Calu3 (cell line): ENCODE results near the gene VTI1B. TPM values are rescaled to one million over a fixed set of nuclear protein-coding genes. Genes with fewer than 3 reads are reported as not detected.
"Not testable (repeated sequence)": the region's sequence is repeated elsewhere in the genome, so short reads cannot be mapped to it uniquely, and the experiment has no call there.

Experiments
- BruUV-seq: library from RNA; stranded (reverse); fragments of 400-500 nt; replicated peaks from 2 replicates; lab custom pipeline; 2021; lab: Mats Ljungman, UMichigan
- CTCF ChIA-PET: fragments of 300-600 bp; sonication (Branson Sonifier 250); formaldehyde crosslinking; loops from one replicate; lab custom pipeline; 2022; ENCODE audit warnings: antibody characterized with exemption; lab: Charles Lee
- DNase-seq: peaks from one replicate; pipeline ENCODE4 v3.0.0; 2022
- H3K27ac Mint-ChIP-seq: one replicate; pipeline ENCODE4 v1.8.0; 2022; ENCODE audit warnings: mixed read lengths; ENCODE audit not compliant: unreplicated experiment
- H3K27me3 Mint-ChIP-seq: one replicate; pipeline ENCODE4 v1.8.0; 2022; ENCODE audit warnings: mixed read lengths; ENCODE audit not compliant: unreplicated experiment
- H3K36me3 Mint-ChIP-seq: one replicate; pipeline ENCODE4 v1.8.0; 2022; ENCODE audit warnings: mild to moderate bottlenecking, moderate library complexity, mixed read lengths; ENCODE audit not compliant: insufficient read depth, unreplicated experiment
- H3K4me1 Mint-ChIP-seq: one replicate; pipeline ENCODE4 v1.8.0; 2022; ENCODE audit warnings: mild to moderate bottlenecking, low read depth, mixed read lengths; ENCODE audit not compliant: unreplicated experiment
- H3K4me3 Mint-ChIP-seq: one replicate; pipeline ENCODE4 v1.8.0; 2022; ENCODE audit warnings: mild to moderate bottlenecking, low read depth, moderate library complexity, mixed read lengths; ENCODE audit not compliant: unreplicated experiment
- H3K9me3 Mint-ChIP-seq: one replicate; pipeline ENCODE4 v1.8.0; 2022; ENCODE audit warnings: low read depth, mixed read lengths; ENCODE audit not compliant: unreplicated experiment
- CTCF ChIP-seq: fragments of 200-600 bp; IDR thresholded peaks from one replicate; pipeline ENCODE4 v1.8.0; 2022; ENCODE audit warnings: antibody characterized with exemption; ENCODE audit not compliant: unreplicated experiment
- intact Hi-C: fragments of 100-400 bp; cut with micrococcal nuclease; formaldehyde crosslinking; loops from one replicate; pipeline ENCODE4 v1.10.0; 2022; ENCODE audit not compliant: unreplicated experiment
- total RNA-seq: library from RNA; stranded (reverse); gene quantifications from 2 replicates; pipeline ENCODE4 v1.2.3, GENCODE V29; 2022

Gene VTI1B
- total RNA-seq, 1 experiment from 2014 or later, result 75.5 TPM

- Mint-ChIP-seq H3K4me3 (no peak overlapping the region), H3K36me3 (no peaks in the 10 kb centered on the region), H3K9me3 (no peaks in the 10 kb centered on the region), H3K27ac (no peak overlapping the region), H3K4me1 (no peaks in the 10 kb centered on the region), H3K27me3 (no peaks in the 10 kb centered on the region)
- TF ChIP-seq CTCF, result no peak
- no TSS peak for BruUV-seq
- intact Hi-C loops, result no loop called here
- no peak for DNase-seq
- CTCF ChIA-PET, result no interaction called here
These were observed 40.8 kb downstream of the VTI1B start for GRCh38 chr14:67633451-67634147.

GRCh38 chr14:67630938-67631337, 43.5 kb downstream of the VTI1B start:
- H3K36me3 Mint-ChIP-seq, result no peaks in the 10 kb centered on the region
- H3K4me3 Mint-ChIP-seq, result no peak overlapping the region
- H3K27ac Mint-ChIP-seq, result no peak overlapping the region
- H3K9me3 Mint-ChIP-seq, result no peaks in the 10 kb centered on the region
- DNase-seq, result no peak
- no peak for TF ChIP-seq CTCF
- CTCF ChIA-PET, result no interaction called here
- no peaks in the 10 kb centered on the region for H3K27me3 Mint-ChIP-seq
- H3K4me1 Mint-ChIP-seq, result no peaks in the 10 kb centered on the region
- intact Hi-C loops, result no loop called here
- no TSS peak for BruUV-seq

GRCh38 chr14:67630186-67630585, 44.2 kb downstream of the VTI1B start:
- CTCF ChIA-PET, result no interaction called here
- H3K36me3 Mint-ChIP-seq, result no peaks in the 10 kb centered on the region
- TF ChIP-seq CTCF, result no peak
- H3K27me3 Mint-ChIP-seq, result no peaks in the 10 kb centered on the region
- no peak overlapping the region for H3K27ac Mint-ChIP-seq
- H3K9me3 Mint-ChIP-seq, result no peaks in the 10 kb centered on the region
- BruUV-seq, result no TSS peak
- no peak overlapping the region for H3K4me3 Mint-ChIP-seq
- no peak for DNase-seq
- no peaks in the 10 kb centered on the region for H3K4me1 Mint-ChIP-seq
- intact Hi-C loops, result no loop called here

GRCh38 chr14:67627519-67627918, 46.9 kb downstream of the VTI1B start:
- intact Hi-C loops, result no loop called here
- Mint-ChIP-seq H3K4me3 (no peak overlapping the region), H3K27me3 (no peaks in the 10 kb centered on the region), H3K27ac (no peak overlapping the region), H3K36me3 (no peaks in the 10 kb centered on the region), H3K4me1 (peaks cover 7% of the 10 kb centered on the region), H3K9me3 (no peaks in the 10 kb centered on the region)
- no TSS peak for BruUV-seq
- no peak for DNase-seq
- CTCF ChIA-PET, result no interaction called here
- TF ChIP-seq CTCF, result no peak

GRCh38 chr14:67626131-67626530, 48.3 kb downstream of the VTI1B start:
- H3K36me3 Mint-ChIP-seq, BruUV-seq, H3K4me3 Mint-ChIP-seq, CTCF ChIA-PET, DNase-seq, H3K27me3 Mint-ChIP-seq, H3K9me3 Mint-ChIP-seq, H3K27ac Mint-ChIP-seq, intact Hi-C loops: not testable (repeated sequence)
- H3K4me1 Mint-ChIP-seq, result peaks cover 12% of the 10 kb centered on the region
